ENCODE data around the gene LRRC3. TPM values are rescaled to one million over a fixed set of nuclear protein-coding genes. Genes with fewer than 3 reads are reported as not detected.

The LRRC3 gene
- total RNA-seq, 2 experiments from 2014 or later: 1.8 to 1.9 TPM

DNA sequence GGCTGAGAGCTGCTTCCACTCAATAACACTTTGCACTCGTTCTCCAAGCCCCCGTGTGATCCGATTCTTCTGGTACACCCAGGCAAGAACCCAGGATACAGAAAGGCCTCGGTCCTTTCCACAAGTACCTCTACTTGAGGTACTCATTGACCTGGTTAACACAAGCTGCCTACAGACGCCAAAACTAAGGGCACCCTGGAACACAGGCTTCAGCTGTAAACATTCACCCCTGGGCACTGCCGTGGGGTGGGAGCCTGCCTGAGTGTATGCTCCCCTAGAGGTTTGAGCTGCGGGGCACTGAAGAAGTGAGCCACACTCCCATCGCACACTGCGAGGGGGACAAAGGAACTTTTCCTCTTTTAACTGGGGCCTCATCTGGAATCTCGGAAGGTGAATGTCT is 30.5 kb downstream of the LRRC3 start:
- Mint-ChIP-seq H3K36me3 (no peaks in the 10 kb centered on the region), H3K27ac (no peak overlapping the region), H3K9me3 (no peaks in the 10 kb centered on the region), H3K4me1 (peaks cover 2% of the 10 kb centered on the region), H3K4me3 (peak overlapping the region; percentile 77), H3K27me3 (no peaks in the 10 kb centered on the region)
- no peak for DNase-seq

GRCh38 chr21:44486302-44486701 is 31.0 kb downstream of the LRRC3 start:
- H3K4me1 Mint-ChIP-seq: peaks cover 2% of the 10 kb centered on the region
- DNase-seq: no peak
- no peaks in the 10 kb centered on the region for H3K27me3 Mint-ChIP-seq
- H3K27ac Mint-ChIP-seq: no peak overlapping the region
- H3K4me3 Mint-ChIP-seq: peak overlapping the region; percentile 77
- H3K9me3 Mint-ChIP-seq: no peaks in the 10 kb centered on the region
- no peaks in the 10 kb centered on the region for H3K36me3 Mint-ChIP-seq

- peaks cover 2% of the 10 kb centered on the region for H3K4me1 Mint-ChIP-seq
- peaks cover 2% of the 10 kb centered on the region for H3K36me3 Mint-ChIP-seq
- peak; percentile 44 for DNase-seq
- no peak overlapping the region for H3K27ac Mint-ChIP-seq
- H3K9me3 Mint-ChIP-seq: peaks cover 7% of the 10 kb centered on the region
- peaks cover 2% of the 10 kb centered on the region for H3K27me3 Mint-ChIP-seq
- no peak overlapping the region for H3K4me3 Mint-ChIP-seq
These were observed 32.5 kb downstream of the LRRC3 start for GRCh38 chr21:44487831-44488230.

DNA sequence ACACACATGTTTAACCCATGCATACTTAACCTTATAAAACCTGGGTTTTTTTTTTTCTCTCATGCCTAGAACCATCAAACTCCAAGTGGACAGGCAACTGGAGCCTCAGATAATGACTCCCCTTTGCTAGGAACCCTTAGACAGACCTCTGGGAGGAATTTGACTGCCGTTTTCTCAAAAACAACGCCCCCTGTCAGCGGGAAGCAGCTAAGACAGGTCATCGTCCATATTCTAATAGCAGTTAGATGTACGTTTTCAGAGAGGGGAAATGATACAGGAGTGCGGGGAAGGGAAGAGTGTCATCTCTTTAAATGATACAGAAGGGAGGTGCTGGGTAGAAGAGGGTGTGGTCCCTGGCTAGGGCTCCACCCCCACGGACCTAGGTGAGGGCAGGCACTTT is 34.7 kb downstream of the LRRC3 start:
- Mint-ChIP-seq H3K4me3 (no peak overlapping the region), H3K9me3 (peaks cover 13% of the 10 kb centered on the region), H3K4me1 (peaks cover 2% of the 10 kb centered on the region), H3K27ac (peak overlapping the region; percentile 18), H3K36me3 (peaks cover 6% of the 10 kb centered on the region), H3K27me3 (peaks cover 6% of the 10 kb centered on the region)
- no peak for DNase-seq

GRCh38 chr21:44490405-44490804 is 35.1 kb downstream of the LRRC3 start:
- Mint-ChIP-seq H3K27me3 (peaks cover 8% of the 10 kb centered on the region), H3K9me3 (peaks cover 13% of the 10 kb centered on the region), H3K4me3 (no peak overlapping the region), H3K36me3 (peaks cover 6% of the 10 kb centered on the region), H3K27ac (no peak overlapping the region), H3K4me1 (no peaks in the 10 kb centered on the region)
- DNase-seq: no peak

GRCh38 chr21:44490816-44491215 is 35.5 kb downstream of the LRRC3 start:
- no peak for DNase-seq
- Mint-ChIP-seq H3K27me3 (peaks cover 10% of the 10 kb centered on the region), H3K36me3 (peaks cover 6% of the 10 kb centered on the region), H3K27ac (no peak overlapping the region), H3K9me3 (peaks cover 13% of the 10 kb centered on the region), H3K4me1 (no peaks in the 10 kb centered on the region), H3K4me3 (no peak overlapping the region)

- Mint-ChIP-seq H3K9me3 (peaks cover 13% of the 10 kb centered on the region), H3K36me3 (peaks cover 6% of the 10 kb centered on the region), H3K4me3 (no peak overlapping the region), H3K4me1 (no peaks in the 10 kb centered on the region), H3K27me3 (peaks cover 10% of the 10 kb centered on the region), H3K27ac (no peak overlapping the region)
- DNase-seq: no peak
These were observed 37.5 kb downstream of the LRRC3 start for GRCh38 chr21:44492567-44493385.

- H3K27me3 Mint-ChIP-seq: peaks cover 10% of the 10 kb centered on the region
- H3K9me3 Mint-ChIP-seq: peaks cover 13% of the 10 kb centered on the region
- H3K27ac Mint-ChIP-seq: no peak overlapping the region
- DNase-seq: no peak
- H3K4me3 Mint-ChIP-seq: no peak overlapping the region
- no peaks in the 10 kb centered on the region for H3K4me1 Mint-ChIP-seq
- H3K36me3 Mint-ChIP-seq: peaks cover 6% of the 10 kb centered on the region
These were observed 39.1 kb downstream of the LRRC3 start for GRCh38 chr21:44494418-44494817.

GRCh38 chr21:44494956-44495355 is 39.6 kb downstream of the LRRC3 start:
- no peak for DNase-seq
- H3K4me3 Mint-ChIP-seq: no peak overlapping the region
- H3K9me3 Mint-ChIP-seq: peaks cover 13% of the 10 kb centered on the region
- no peak overlapping the region for H3K27ac Mint-ChIP-seq
- H3K36me3 Mint-ChIP-seq: peaks cover 6% of the 10 kb centered on the region
- H3K27me3 Mint-ChIP-seq: peaks cover 10% of the 10 kb centered on the region
- H3K4me1 Mint-ChIP-seq: no peaks in the 10 kb centered on the region

DNA sequence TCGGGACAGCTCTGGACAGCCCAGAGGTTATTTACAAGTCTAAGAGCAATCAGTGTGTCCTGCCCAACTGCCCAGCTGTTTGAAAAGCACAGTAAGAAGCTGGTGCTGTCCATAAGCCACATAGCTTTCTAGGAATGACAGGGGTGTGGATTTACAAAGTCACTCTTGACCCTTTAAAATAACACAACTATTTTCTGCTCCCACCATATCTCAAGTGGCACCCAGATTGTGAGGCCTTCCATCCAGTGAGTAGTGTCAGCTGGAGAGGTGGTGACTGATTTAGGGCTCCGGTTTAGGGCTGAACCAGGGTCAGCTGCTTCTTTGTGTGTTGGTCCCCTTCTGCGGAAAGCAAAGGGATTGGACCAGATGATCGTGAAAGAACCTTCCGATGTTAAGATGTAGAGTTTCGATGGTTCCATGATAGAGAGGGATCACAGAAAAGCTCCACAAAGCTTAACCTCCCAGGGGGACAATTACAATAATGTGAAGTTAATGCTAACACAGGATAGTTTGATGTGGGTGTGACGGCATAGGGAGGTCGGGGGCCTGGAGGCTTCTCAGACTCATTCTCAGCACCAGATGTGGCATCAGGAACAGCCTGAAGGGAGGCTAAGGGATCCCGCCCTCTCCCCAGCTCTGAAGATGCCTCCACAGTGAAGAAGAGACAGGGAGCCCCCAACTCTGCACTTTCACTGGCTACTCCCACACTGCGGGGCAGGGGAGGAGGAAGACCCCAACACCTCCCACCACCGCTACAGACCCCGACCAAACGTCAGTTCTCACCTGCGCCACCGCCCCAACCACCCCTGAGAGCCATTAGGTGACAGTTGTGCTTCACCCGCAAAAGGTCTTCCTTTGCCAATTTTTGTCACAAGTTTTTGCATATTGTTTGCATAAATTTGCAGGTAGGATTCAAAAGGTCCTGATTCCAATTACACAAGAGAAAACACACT is 40.6 kb downstream of the LRRC3 start:
- peaks cover 10% of the 10 kb centered on the region for H3K27me3 Mint-ChIP-seq
- no peak overlapping the region for H3K4me3 Mint-ChIP-seq
- H3K36me3 Mint-ChIP-seq: peaks cover 6% of the 10 kb centered on the region
- no peak overlapping the region for H3K27ac Mint-ChIP-seq
- H3K4me1 Mint-ChIP-seq: no peaks in the 10 kb centered on the region
- DNase-seq: no peak
- peaks cover 13% of the 10 kb centered on the region for H3K9me3 Mint-ChIP-seq

DNA sequence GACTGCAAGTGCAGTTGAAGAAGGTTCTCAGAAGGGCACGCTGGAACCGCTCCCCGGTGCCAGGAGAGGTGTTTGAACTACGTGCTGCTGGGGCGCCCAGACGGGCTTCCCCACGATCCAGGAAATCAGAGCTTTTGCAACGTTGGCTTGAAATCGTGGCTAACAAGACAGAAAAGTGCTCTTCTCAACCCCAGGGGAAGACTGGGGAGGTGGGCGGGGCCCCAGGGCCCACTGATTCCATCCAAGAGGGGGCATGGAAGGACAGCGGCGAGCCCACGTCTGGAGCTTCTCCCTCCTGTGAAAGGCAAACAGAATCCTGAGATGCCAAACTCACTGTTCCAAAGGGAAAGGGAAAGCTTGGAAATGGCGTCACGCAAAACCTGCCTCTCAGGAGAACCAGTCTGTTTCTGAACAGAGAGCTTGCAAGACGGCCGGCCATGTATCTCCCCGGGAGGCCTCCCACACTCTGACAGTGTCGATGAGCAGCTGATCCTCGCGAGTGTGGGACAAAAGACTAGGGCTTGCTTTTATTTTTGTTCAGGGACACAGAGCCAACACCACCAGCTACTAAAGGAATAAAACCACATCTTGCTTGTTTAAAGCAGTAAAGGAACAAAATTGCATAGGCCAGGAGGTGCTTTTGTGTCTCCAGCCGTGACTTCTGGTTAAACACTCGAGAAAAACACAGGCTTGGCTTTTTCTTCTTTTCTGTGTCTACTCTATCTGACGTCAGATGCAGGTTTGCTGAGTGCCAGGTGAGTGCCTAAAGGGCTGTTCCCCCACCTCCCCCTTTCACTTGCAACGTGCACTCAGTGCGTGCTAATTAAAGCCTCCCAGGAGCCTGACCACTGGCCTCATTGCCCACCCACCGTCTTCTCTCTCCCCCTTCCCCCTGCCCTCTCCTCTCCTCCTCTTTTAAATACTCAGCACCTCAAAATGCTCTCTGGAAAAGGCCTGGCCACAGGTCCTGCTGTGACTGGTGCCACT is 41.5 kb downstream of the LRRC3 start:
- H3K9me3 Mint-ChIP-seq: peaks cover 13% of the 10 kb centered on the region
- H3K36me3 Mint-ChIP-seq: peaks cover 6% of the 10 kb centered on the region
- no peak for DNase-seq
- H3K4me1 Mint-ChIP-seq: no peaks in the 10 kb centered on the region
- no peak overlapping the region for H3K27ac Mint-ChIP-seq
- H3K27me3 Mint-ChIP-seq: peaks cover 10% of the 10 kb centered on the region
- H3K4me3 Mint-ChIP-seq: no peak overlapping the region

- no peak for DNase-seq
- H3K4me3 Mint-ChIP-seq: no peak overlapping the region
- peaks cover 4% of the 10 kb centered on the region for H3K36me3 Mint-ChIP-seq
- H3K27me3 Mint-ChIP-seq: peaks cover 9% of the 10 kb centered on the region
- H3K4me1 Mint-ChIP-seq: no peaks in the 10 kb centered on the region
- peaks cover 7% of the 10 kb centered on the region for H3K9me3 Mint-ChIP-seq
- H3K27ac Mint-ChIP-seq: no peak overlapping the region
These were observed 42.4 kb downstream of the LRRC3 start for GRCh38 chr21:44497703-44498126.

- Mint-ChIP-seq H3K27ac (no peak overlapping the region), H3K9me3 (no peaks in the 10 kb centered on the region), H3K4me1 (no peaks in the 10 kb centered on the region), H3K4me3 (no peak overlapping the region), H3K27me3 (peaks cover 4% of the 10 kb centered on the region), H3K36me3 (peaks cover 1% of the 10 kb centered on the region)
- DNase-seq: no peak
These were observed 43.2 kb downstream of the LRRC3 start for GRCh38 chr21:44498280-44499210.

DNA sequence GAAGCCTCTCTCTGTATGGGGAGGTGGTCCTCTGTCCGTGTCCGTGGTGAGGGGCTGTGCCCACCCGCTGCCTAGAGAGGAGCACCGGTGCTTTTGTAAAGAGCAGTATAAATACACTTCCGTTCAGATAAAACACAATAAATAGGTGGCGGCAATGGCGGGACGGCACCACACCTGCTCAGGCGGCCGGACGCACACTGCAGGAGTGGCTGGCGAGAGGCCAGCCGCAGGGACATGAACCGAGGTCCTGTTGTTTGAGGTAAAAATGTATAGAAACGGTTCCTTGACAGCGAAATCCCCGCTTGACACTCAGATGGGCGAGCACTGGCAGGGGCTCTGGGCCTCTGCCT is 43.9 kb downstream of the LRRC3 start:
- Mint-ChIP-seq H3K27me3 (peaks cover 4% of the 10 kb centered on the region), H3K27ac (no peak overlapping the region), H3K9me3 (no peaks in the 10 kb centered on the region), H3K4me1 (peaks cover 2% of the 10 kb centered on the region), H3K36me3 (peaks cover 1% of the 10 kb centered on the region), H3K4me3 (no peak overlapping the region)
- DNase-seq: no peak

All from activated naive CD8-positive, alpha-beta T cell treated with anti-CD3 and anti-CD28 coated beads for 36 hours (primary cell).